ENCODE data around the gene ARID1B. TPM values are rescaled to one million over a fixed set of nuclear protein-coding genes. Genes with fewer than 3 reads are reported as not detected.

The ARID1B gene
- total and polyA plus RNA-seq, 4 donors: 49.8 to 90.9 (median 59.0) TPM

- Histone ChIP-seq H3K9me3 (ENCODE audit: control insufficient read depth, insufficient read depth, low read length) (no peaks in the 10 kb centered on the region), H3K4me1 (ENCODE audit: control insufficient read depth, insufficient read depth, low read length) (peaks cover 17% of the 10 kb centered on the region), H3K4me3 (ENCODE audit: low read depth, low read length) (peak overlapping the region; percentile 9), H3K36me3 (ENCODE audit: control insufficient read depth, insufficient read depth, low read length) (no peaks in the 10 kb centered on the region), H3K27ac (ENCODE audit: low read depth, low read length) (peak overlapping the region; percentile 76), H3K27me3 (ENCODE audit: control insufficient read depth, insufficient read depth, low read length) (no peaks in the 10 kb centered on the region)
- no CpG with 5 or more reads among the region's 7 CpGs for WGBS (ENCODE audit: insufficient coverage)
- peak in 5 of 6 donors; percentile 55 to 98 (median 77) for DNase-seq (ENCODE audit: low read depth in 4 of 6, low spot score in 6 of 6)
Measured at GRCh38 chr6:156953479-156954146, 176.4 kb downstream of the ARID1B start.

GRCh38 chr6:156954191-156954590, 177.0 kb downstream of the ARID1B start:
- H3K4me1 ChIP-seq (ENCODE audit: control insufficient read depth, insufficient read depth, low read length): peaks cover 17% of the 10 kb centered on the region
- no peak for DNase-seq (ENCODE audit: low read depth in 4 of 6, low spot score in 6 of 6)
- peak overlapping the region; percentile 76 for H3K27ac ChIP-seq (ENCODE audit: low read depth, low read length)
- no peaks in the 10 kb centered on the region for H3K27me3 ChIP-seq (ENCODE audit: control insufficient read depth, insufficient read depth, low read length)
- H3K36me3 ChIP-seq (ENCODE audit: control insufficient read depth, insufficient read depth, low read length): no peaks in the 10 kb centered on the region
- no peak overlapping the region for H3K4me3 ChIP-seq (ENCODE audit: low read depth, low read length)
- no CpG with 5 or more reads among the region's 2 CpGs for WGBS (ENCODE audit: insufficient coverage)
- no peaks in the 10 kb centered on the region for H3K9me3 ChIP-seq (ENCODE audit: control insufficient read depth, insufficient read depth, low read length)

DNA sequence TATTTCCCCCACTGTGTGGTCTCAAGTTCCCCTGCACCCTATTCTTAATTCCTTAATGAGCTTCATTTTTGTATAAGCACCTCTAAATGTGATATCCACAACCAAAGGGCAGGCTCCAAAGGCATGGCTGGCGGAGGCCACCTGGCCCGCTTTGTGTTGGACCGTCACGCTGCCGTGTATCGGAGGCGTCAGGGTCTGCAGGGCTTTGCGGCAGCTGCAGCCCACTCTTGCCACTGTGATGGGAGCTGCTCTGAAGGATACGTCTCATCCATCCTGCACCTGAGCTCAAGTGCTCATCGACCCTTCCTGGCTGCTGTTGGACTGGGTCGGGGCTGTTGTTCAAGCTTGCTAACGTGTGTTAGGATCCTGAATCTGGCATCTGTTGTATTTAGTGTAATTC, 177.6 kb downstream of the ARID1B start:
- WGBS (ENCODE audit: insufficient coverage): 82% methylated on average over 7 of the region's 12 CpGs
- Histone ChIP-seq H3K27me3 (ENCODE audit: control insufficient read depth, insufficient read depth, low read length) (no peaks in the 10 kb centered on the region), H3K9me3 (ENCODE audit: control insufficient read depth, insufficient read depth, low read length) (no peaks in the 10 kb centered on the region), H3K36me3 (ENCODE audit: control insufficient read depth, insufficient read depth, low read length) (no peaks in the 10 kb centered on the region), H3K27ac (ENCODE audit: low read depth, low read length) (no peak overlapping the region), H3K4me3 (ENCODE audit: low read depth, low read length) (no peak overlapping the region), H3K4me1 (ENCODE audit: control insufficient read depth, insufficient read depth, low read length) (peaks cover 17% of the 10 kb centered on the region)
- DNase-seq (ENCODE audit: low read depth in 4 of 6, low spot score in 6 of 6): peak in 1 of 6 donors; percentile 57

- 83% methylated on average over 3 of the region's 6 CpGs for WGBS (ENCODE audit: insufficient coverage)
- Histone ChIP-seq H3K4me1 (ENCODE audit: control insufficient read depth, insufficient read depth, low read length) (peaks cover 17% of the 10 kb centered on the region), H3K36me3 (ENCODE audit: control insufficient read depth, insufficient read depth, low read length) (no peaks in the 10 kb centered on the region), H3K27me3 (ENCODE audit: control insufficient read depth, insufficient read depth, low read length) (no peaks in the 10 kb centered on the region), H3K4me3 (ENCODE audit: low read depth, low read length) (no peak overlapping the region), H3K9me3 (ENCODE audit: control insufficient read depth, insufficient read depth, low read length) (no peaks in the 10 kb centered on the region), H3K27ac (ENCODE audit: low read depth, low read length) (no peak overlapping the region)
- DNase-seq (ENCODE audit: low read depth in 4 of 6, low spot score in 6 of 6): no peak
Measured at GRCh38 chr6:156955494-156956183, 178.5 kb downstream of the ARID1B start.

DNA sequence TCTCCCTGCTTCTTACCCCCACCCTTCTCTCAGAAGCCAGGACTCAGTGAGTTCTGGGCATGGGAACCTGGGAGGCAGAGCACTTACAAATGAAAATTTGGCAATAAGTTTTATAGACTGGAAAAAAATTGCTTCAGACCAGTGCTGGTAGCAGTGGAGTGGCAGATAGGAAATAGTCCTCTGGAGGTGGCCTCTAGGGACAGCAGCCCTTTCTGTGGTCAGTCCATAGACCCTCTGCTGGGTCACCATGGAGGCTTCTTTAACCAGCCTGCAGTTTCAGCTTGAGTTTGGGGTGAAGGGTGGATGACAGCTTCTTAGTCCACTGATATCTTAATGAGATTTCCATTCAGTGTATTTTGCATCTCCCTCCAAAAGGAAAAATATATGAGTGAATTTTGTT, 179.1 kb downstream of the ARID1B start:
- H3K27me3 ChIP-seq (ENCODE audit: control insufficient read depth, insufficient read depth, low read length): no peaks in the 10 kb centered on the region
- no peak overlapping the region for H3K27ac ChIP-seq (ENCODE audit: low read depth, low read length)
- H3K4me3 ChIP-seq (ENCODE audit: low read depth, low read length): no peak overlapping the region
- peaks cover 17% of the 10 kb centered on the region for H3K4me1 ChIP-seq (ENCODE audit: control insufficient read depth, insufficient read depth, low read length)
- DNase-seq (ENCODE audit: low read depth in 4 of 6, low spot score in 6 of 6): no peak
- no peaks in the 10 kb centered on the region for H3K9me3 ChIP-seq (ENCODE audit: control insufficient read depth, insufficient read depth, low read length)
- peaks cover 1% of the 10 kb centered on the region for H3K36me3 ChIP-seq (ENCODE audit: control insufficient read depth, insufficient read depth, low read length)

GRCh38 chr6:156957931-156958547, 180.9 kb downstream of the ARID1B start:
- H3K27me3 ChIP-seq (ENCODE audit: control insufficient read depth, insufficient read depth, low read length): no peaks in the 10 kb centered on the region
- no peak for DNase-seq (ENCODE audit: low read depth in 4 of 6, low spot score in 6 of 6)
- H3K4me3 ChIP-seq (ENCODE audit: low read depth, low read length): no peak overlapping the region
- H3K36me3 ChIP-seq (ENCODE audit: control insufficient read depth, insufficient read depth, low read length): peaks cover 3% of the 10 kb centered on the region
- WGBS (ENCODE audit: insufficient coverage): 67% methylated on average over 2 of the region's 3 CpGs
- H3K27ac ChIP-seq (ENCODE audit: low read depth, low read length): no peak overlapping the region
- no peaks in the 10 kb centered on the region for H3K9me3 ChIP-seq (ENCODE audit: control insufficient read depth, insufficient read depth, low read length)
- peaks cover 10% of the 10 kb centered on the region for H3K4me1 ChIP-seq (ENCODE audit: control insufficient read depth, insufficient read depth, low read length)

- Histone ChIP-seq H3K27me3 (ENCODE audit: control insufficient read depth, insufficient read depth, low read length) (no peaks in the 10 kb centered on the region), H3K36me3 (ENCODE audit: control insufficient read depth, insufficient read depth, low read length) (peaks cover 3% of the 10 kb centered on the region), H3K9me3 (ENCODE audit: control insufficient read depth, insufficient read depth, low read length) (no peaks in the 10 kb centered on the region), H3K4me3 (ENCODE audit: low read depth, low read length) (no peak overlapping the region), H3K4me1 (ENCODE audit: control insufficient read depth, insufficient read depth, low read length) (peaks cover 7% of the 10 kb centered on the region), H3K27ac (ENCODE audit: low read depth, low read length) (no peak overlapping the region)
- no peak for DNase-seq (ENCODE audit: low read depth in 4 of 6, low spot score in 6 of 6)
Measured at GRCh38 chr6:156960525-156960924, 183.3 kb downstream of the ARID1B start.

- H3K27me3 ChIP-seq (ENCODE audit: control insufficient read depth, insufficient read depth, low read length): no peaks in the 10 kb centered on the region
- no peak overlapping the region for H3K27ac ChIP-seq (ENCODE audit: low read depth, low read length)
- no peak for DNase-seq (ENCODE audit: low read depth in 4 of 6, low spot score in 6 of 6)
- peaks cover 3% of the 10 kb centered on the region for H3K36me3 ChIP-seq (ENCODE audit: control insufficient read depth, insufficient read depth, low read length)
- H3K9me3 ChIP-seq (ENCODE audit: control insufficient read depth, insufficient read depth, low read length): no peaks in the 10 kb centered on the region
- 99% methylated on average over 16 of the region's 17 CpGs for WGBS (ENCODE audit: insufficient coverage)
- H3K4me3 ChIP-seq (ENCODE audit: low read depth, low read length): no peak overlapping the region
- peaks cover 2% of the 10 kb centered on the region for H3K4me1 ChIP-seq (ENCODE audit: control insufficient read depth, insufficient read depth, low read length)
Measured at GRCh38 chr6:156961282-156961892, 184.2 kb downstream of the ARID1B start.

GRCh38 chr6:156963712-156964700, 186.8 kb downstream of the ARID1B start:
- no peak overlapping the region for H3K4me3 ChIP-seq (ENCODE audit: low read depth, low read length)
- no peaks in the 10 kb centered on the region for H3K27me3 ChIP-seq (ENCODE audit: control insufficient read depth, insufficient read depth, low read length)
- H3K36me3 ChIP-seq (ENCODE audit: control insufficient read depth, insufficient read depth, low read length): peaks cover 3% of the 10 kb centered on the region
- peak overlapping the region; percentile 47 for H3K27ac ChIP-seq (ENCODE audit: low read depth, low read length)
- no CpG with 5 or more reads among the region's 10 CpGs for WGBS (ENCODE audit: insufficient coverage)
- H3K9me3 ChIP-seq (ENCODE audit: control insufficient read depth, insufficient read depth, low read length): no peaks in the 10 kb centered on the region
- H3K4me1 ChIP-seq (ENCODE audit: control insufficient read depth, insufficient read depth, low read length): peaks cover 2% of the 10 kb centered on the region
- DNase-seq (ENCODE audit: low read depth in 4 of 6, low spot score in 6 of 6): peak in 2 of 6 donors; percentile 31 to 33
